H1 (cell line): ENCODE measurements around the gene SPON2. TPM values are rescaled to one million over a fixed set of nuclear protein-coding genes. Genes with fewer than 3 reads are reported as not detected.

Experiments
- BCL11A ChIP-seq, 2 experiments: IDR thresholded peaks; one replicate each; pipeline ENCODE4 v1.6.1; 2011; ENCODE audit warnings: low read depth in 2 of 2, low read length in 2 of 2, mild to moderate bottlenecking in 2 of 2
- EP300 ChIP-seq, 2 experiments: IDR thresholded peaks; 1 replicate in 1 of 2; 2 replicates in 1 of 2; pipeline ENCODE4 v1.6.1; 2011 to 2012; ENCODE audit warnings: low read depth in 2 of 2, low read length in 2 of 2, mild to moderate bottlenecking in 2 of 2, borderline replicate concordance in 1 of 2, inconsistent platforms in 1 of 2, moderate library complexity in 1 of 2
- GTF2F1 ChIP-seq: IDR thresholded peaks from 2 replicates; pipeline ENCODE4 v1.6.1; 2012; ENCODE audit warnings: low read depth, low read length, improper control_type of control experiment, borderline replicate concordance
- SAP30 ChIP-seq: fragments of 300-600 bp; sonication (generic); IDR thresholded peaks from 2 replicates; pipeline ENCODE4 v1.7.1; 2012; ENCODE audit warnings: low read length, moderate library complexity, mild to moderate bottlenecking, inconsistent platforms; ENCODE audit not compliant: insufficient read depth, insufficient replicate concordance
- TEAD4 ChIP-seq: IDR thresholded peaks from 2 replicates; pipeline ENCODE4 v1.6.1; 2012; ENCODE audit warnings: low read depth, low read length, inconsistent platforms, mixed read lengths
- YY1 ChIP-seq: IDR thresholded peaks from 2 replicates; pipeline ENCODE4 v1.6.1; 2011; ENCODE audit warnings: low read depth, mild to moderate bottlenecking, low read length
- polyA plus RNA-seq, 7 experiments: library from polyadenylated mRNA; depleted of rRNA in 3 of 7; stranded (reverse) in 5 of 7; unstranded in 2 of 7; fragments of >200 nt in 5 of 7; fragments of 200-250 nt in 2 of 7; gene quantifications; 1 replicate in 5 of 7; 2 replicates in 1 of 7; 4 replicates in 1 of 7; pipeline versions ENCODE4 v1.2.1 to v1.2.3, GENCODE V29; 2011 to 2013; ENCODE audit warnings: missing spikeins in 2 of 7, mixed read lengths in 2 of 7
- total RNA-seq: library from RNA; stranded (reverse); fragmentation: NEBNext Ultra II Directional; extraction: Animal tissue kit (Norgen Biotek cat#: 25700); gene quantifications from 2 replicates; pipeline ENCODE4 v1.2.1, GENCODE V29; 2021
- TF ChIP-seq, protein P1 (sequence below): fragments of 300-600 bp; sonication (generic); IDR thresholded peaks from 2 replicates; pipeline ENCODE4 v1.7.1; 2012; ENCODE audit warnings: low read length, moderate library complexity, mild to moderate bottlenecking, inconsistent platforms; ENCODE audit not compliant: insufficient replicate concordance

SPON2 gene
- total and polyA plus RNA-seq, 2 of the 8 experiments (the other 6 are each of a cell fraction or from before 2014, with no cell fraction given), result 2.8 to 3.2 TPM

GRCh38 chr4:1208266-1208961, 36.0 kb upstream of the SPON2 start (continued):
- TF ChIP-seq, protein P1, sequence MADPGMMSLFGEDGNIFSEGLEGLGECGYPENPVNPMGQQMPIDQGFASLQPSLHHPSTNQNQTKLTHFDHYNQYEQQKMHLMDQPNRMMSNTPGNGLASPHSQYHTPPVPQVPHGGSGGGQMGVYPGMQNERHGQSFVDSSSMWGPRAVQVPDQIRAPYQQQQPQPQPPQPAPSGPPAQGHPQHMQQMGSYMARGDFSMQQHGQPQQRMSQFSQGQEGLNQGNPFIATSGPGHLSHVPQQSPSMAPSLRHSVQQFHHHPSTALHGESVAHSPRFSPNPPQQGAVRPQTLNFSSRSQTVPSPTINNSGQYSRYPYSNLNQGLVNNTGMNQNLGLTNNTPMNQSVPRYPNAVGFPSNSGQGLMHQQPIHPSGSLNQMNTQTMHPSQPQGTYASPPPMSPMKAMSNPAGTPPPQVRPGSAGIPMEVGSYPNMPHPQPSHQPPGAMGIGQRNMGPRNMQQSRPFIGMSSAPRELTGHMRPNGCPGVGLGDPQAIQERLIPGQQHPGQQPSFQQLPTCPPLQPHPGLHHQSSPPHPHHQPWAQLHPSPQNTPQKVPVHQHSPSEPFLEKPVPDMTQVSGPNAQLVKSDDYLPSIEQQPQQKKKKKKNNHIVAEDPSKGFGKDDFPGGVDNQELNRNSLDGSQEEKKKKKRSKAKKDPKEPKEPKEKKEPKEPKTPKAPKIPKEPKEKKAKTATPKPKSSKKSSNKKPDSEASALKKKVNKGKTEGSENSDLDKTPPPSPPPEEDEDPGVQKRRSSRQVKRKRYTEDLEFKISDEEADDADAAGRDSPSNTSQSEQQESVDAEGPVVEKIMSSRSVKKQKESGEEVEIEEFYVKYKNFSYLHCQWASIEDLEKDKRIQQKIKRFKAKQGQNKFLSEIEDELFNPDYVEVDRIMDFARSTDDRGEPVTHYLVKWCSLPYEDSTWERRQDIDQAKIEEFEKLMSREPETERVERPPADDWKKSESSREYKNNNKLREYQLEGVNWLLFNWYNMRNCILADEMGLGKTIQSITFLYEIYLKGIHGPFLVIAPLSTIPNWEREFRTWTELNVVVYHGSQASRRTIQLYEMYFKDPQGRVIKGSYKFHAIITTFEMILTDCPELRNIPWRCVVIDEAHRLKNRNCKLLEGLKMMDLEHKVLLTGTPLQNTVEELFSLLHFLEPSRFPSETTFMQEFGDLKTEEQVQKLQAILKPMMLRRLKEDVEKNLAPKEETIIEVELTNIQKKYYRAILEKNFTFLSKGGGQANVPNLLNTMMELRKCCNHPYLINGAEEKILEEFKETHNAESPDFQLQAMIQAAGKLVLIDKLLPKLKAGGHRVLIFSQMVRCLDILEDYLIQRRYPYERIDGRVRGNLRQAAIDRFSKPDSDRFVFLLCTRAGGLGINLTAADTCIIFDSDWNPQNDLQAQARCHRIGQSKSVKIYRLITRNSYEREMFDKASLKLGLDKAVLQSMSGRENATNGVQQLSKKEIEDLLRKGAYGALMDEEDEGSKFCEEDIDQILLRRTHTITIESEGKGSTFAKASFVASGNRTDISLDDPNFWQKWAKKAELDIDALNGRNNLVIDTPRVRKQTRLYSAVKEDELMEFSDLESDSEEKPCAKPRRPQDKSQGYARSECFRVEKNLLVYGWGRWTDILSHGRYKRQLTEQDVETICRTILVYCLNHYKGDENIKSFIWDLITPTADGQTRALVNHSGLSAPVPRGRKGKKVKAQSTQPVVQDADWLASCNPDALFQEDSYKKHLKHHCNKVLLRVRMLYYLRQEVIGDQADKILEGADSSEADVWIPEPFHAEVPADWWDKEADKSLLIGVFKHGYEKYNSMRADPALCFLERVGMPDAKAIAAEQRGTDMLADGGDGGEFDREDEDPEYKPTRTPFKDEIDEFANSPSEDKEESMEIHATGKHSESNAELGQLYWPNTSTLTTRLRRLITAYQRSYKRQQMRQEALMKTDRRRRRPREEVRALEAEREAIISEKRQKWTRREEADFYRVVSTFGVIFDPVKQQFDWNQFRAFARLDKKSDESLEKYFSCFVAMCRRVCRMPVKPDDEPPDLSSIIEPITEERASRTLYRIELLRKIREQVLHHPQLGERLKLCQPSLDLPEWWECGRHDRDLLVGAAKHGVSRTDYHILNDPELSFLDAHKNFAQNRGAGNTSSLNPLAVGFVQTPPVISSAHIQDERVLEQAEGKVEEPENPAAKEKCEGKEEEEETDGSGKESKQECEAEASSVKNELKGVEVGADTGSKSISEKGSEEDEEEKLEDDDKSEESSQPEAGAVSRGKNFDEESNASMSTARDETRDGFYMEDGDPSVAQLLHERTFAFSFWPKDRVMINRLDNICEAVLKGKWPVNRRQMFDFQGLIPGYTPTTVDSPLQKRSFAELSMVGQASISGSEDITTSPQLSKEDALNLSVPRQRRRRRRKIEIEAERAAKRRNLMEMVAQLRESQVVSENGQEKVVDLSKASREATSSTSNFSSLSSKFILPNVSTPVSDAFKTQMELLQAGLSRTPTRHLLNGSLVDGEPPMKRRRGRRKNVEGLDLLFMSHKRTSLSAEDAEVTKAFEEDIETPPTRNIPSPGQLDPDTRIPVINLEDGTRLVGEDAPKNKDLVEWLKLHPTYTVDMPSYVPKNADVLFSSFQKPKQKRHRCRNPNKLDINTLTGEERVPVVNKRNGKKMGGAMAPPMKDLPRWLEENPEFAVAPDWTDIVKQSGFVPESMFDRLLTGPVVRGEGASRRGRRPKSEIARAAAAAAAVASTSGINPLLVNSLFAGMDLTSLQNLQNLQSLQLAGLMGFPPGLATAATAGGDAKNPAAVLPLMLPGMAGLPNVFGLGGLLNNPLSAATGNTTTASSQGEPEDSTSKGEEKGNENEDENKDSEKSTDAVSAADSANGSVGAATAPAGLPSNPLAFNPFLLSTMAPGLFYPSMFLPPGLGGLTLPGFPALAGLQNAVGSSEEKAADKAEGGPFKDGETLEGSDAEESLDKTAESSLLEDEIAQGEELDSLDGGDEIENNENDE, result no peak
- TF ChIP-seq EP300 (IDR thresholded peaks at IDR 0.05; ENCODE audit: borderline replicate concordance in 1 of 2, low read depth in 2 of 2, low read length in 2 of 2) (no peak), TEAD4 (no peak), SAP30 (no peak), BCL11A (IDR thresholded peaks at IDR 0.05; ENCODE audit: low read depth in 2 of 2, low read length in 2 of 2) (no peak), GTF2F1 (no peak), YY1 (no peak)
